GM18499 (cell line): ENCODE results near the gene S100A4.

Experiments
- ATAC-seq: cut with Tn5 transposase; IDR thresholded peaks from one replicate; pipeline ENCODE4 v1.9.1; 2021; ENCODE audit warnings: moderate number of reproducible peaks; ENCODE audit not compliant: insufficient read depth, unreplicated experiment

S100A4 gene

DNA sequence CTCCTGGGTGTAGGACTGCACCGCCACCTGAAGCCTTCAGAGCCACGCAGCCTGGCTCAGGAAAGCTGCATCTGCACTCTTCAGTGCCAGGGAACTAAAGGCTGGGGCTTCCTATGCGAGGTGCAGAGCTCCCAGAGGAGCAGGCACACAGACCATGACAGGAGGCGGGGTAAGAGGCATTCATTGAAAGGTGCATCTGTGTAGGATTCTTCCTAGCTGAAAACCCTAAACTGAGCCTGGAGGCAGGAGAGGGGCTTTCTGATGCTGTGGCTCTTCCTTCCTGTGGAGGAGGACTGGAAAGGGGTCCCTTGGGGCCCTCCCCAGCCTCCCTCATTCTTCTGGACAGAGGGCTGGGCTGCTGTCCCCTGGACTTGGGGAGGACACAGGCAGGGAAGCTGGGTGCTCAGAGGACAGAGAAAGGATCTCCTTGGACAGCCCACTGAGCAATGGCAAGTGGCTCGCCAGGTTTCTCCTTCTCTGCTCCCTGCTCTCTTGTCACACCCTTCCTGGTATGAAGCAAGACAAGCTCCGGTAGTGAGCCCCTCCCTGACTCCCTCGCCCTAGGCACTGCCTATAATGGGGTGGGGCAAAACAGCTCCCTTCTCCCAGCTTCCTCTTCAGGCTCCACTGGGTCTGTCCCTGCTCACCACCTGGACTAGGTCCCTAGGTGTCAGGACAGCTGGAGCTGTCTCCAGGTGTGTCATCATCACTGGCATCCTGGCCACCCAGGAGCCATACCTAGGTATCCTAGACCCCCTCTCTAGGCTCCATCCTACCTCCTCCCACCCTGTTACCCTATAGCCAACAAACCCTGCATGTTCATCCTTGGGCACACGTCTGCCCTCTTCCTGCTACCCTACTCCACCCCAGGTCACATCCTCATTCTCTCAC lies 29.9 kb downstream of the S100A4 start:
- ATAC-seq, result no peak

GRCh38 chr1:153513666-153514065 lies 31.9 kb downstream of the S100A4 start:
- no peak for ATAC-seq

DNA sequence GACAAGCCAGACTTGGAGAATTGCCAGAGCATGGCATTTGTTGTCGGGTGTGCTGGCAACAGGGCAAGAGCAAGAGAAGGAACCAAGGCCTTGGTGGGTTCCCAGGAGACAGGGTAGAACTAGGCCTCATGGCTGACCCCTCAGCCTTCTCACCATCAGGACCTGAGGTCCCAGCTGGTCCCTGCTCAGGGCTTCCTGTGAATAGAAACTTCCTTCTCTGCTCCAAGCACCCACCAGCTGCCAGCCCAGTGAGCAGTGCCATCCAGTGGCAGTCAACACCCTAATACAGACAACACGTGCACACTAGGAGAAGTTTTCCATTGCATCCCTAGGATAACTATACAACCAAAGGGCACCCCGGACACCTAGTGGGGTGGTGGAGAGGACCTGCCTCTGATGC lies 32.6 kb downstream of the S100A4 start:
- ATAC-seq, result no peak

GRCh38 chr1:153510984-153511410 lies 34.6 kb downstream of the S100A4 start:
- no peak for ATAC-seq

DNA sequence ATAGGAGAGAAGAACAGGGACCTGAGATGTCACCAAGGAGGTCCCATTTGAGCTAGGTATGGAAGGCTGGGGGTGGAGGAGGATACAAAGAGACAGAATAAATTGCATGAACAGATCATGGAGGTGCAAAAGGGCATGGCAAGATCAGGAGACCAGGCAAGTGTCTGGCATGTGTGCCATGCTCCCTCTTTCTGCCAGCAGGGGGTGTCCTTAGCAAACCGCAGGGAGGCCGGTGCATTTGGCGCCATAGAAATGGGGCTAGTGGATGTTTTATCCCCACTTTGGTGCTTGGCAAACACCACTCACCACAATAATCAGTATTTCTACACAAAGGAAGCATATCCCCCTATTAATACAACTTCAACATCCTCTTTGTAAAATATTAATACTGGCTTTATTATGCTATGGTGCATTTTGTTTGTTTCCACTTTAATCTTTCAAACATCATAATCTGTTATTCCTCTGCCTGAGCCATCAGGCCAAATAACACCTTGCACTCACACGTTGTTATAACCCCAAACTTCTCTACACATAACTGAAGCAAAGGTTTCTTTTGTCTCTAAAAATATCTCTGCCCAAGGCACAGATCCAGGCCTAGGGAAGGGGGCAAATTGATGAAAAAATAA lies 35.8 kb downstream of the S100A4 start:
- ATAC-seq, result no peak

- ATAC-seq, result no peak
Observed at GRCh38 chr1:153509036-153509435, 36.6 kb downstream of the S100A4 start.

GRCh38 chr1:153507926-153508583 lies 37.6 kb downstream of the S100A4 start:
- ATAC-seq, result no peak

- ATAC-seq, result no peak
Observed at GRCh38 chr1:153506831-153507413, 38.7 kb downstream of the S100A4 start.

DNA sequence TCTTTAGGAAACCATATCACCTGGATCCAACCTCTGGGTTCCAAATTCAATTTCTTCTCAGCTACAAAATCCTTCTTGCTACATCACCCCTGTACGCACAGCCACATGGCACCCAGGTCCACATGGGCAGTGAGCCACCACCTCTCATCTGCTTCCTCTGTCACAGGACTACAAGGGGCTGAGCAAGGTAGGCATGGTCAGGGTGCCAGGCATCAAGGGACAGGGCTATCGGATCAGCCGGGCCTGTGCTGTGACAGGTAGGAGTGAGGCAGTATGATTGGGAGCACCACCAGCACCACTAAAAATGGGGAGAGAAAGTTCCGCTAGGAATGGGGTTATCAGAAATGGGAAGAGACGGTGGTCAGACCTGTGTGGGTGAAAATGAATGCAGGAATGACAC lies 39.2 kb downstream of the S100A4 start:
- no peak for ATAC-seq

- no peak for ATAC-seq
Observed at GRCh38 chr1:153505576-153505975, 40.0 kb downstream of the S100A4 start.

DNA sequence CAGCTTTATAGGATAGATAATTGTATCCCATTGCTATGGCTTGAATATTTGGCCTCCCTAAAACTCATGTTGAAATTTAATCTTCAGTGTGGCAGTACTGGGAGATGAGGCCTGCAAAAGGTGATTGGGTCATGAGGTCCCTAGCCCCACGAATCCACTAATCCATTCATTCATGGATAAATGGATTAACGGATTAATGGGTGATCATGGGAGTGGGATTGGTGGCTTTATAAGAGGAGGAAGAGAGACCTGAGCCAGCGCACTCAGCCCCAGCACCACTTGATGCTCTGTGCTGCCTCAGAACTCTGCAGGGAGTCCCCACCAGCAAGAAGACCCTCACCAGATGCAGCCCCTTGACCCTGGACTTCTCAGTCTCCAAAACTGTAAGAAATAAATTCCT lies 41.8 kb downstream of the S100A4 start:
- no peak for ATAC-seq

DNA sequence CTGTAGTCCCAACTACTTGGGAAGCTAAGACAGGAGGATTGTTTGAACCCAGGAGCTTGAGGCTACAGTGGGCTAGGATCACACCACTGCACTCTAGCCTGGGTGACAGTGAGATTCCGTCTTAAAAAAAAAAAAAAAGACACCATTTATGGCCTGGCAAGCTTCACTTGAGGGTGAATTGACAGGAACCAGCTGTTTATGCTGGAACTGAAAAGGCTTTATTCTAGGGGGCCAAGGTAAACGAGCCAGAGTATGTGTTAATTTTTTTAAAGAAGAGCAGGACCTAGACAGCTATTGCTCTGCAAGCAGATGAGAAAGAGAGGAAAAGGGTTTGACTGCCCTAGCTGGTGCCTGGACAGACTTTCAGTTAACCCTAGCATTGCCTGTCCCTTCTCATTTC lies 46.9 kb downstream of the S100A4 start:
- no peak for ATAC-seq

DNA sequence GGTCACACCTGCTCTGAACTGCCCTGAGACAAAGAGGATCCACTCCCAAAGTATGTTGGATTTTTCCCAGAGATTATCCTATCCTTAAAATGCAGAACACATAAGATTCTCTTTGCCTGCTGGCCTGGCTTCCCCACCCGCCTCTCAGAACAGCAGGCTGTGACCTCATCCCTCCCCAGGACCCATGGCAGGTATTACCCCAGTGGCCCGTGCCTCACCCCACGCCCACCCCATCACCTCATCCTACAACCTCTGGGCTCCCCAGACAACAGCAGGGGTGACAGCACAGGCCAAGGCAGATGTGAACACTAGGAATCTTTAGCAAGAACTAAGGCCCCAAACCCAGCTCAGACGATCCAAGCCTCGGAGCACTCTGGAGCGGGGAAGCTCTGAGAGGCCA lies 50.1 kb downstream of the S100A4 start:
- no peak for ATAC-seq

DNA sequence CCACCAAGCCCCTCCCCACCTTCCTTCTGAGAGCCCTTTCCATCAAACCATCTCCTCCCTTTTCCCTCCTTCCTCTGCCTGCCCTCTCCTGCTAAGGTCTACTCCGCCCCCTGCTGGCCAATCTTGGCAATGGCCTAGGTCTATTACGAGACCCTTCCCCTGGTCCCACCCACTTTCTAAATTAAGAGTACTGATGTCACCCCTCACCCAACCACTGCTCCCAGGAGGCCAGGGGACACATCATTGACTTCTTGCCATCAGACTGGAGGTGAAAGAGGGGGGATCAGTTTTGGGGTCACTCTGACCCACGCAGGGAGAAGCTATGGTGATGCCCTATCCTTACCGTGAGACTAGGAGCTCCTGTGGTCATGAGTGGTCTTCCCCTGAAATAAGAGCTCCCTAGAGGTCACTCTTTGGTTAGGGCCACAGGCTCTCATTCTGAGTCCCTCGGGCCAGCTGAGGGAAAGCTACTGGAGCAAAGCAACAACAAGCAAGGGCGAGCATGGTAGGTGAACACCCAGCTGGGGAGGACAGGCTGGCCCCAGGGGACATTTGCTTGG lies 50.5 kb downstream of the S100A4 start:
- no peak for ATAC-seq
